GM19452 (cell line): ENCODE results near the gene ZFP57.

Experiments
- ATAC-seq: cut with Tn5 transposase; IDR thresholded peaks from one replicate; pipeline ENCODE4 v1.9.1; 2021; ENCODE audit not compliant: unreplicated experiment

ZFP57 gene

DNA sequence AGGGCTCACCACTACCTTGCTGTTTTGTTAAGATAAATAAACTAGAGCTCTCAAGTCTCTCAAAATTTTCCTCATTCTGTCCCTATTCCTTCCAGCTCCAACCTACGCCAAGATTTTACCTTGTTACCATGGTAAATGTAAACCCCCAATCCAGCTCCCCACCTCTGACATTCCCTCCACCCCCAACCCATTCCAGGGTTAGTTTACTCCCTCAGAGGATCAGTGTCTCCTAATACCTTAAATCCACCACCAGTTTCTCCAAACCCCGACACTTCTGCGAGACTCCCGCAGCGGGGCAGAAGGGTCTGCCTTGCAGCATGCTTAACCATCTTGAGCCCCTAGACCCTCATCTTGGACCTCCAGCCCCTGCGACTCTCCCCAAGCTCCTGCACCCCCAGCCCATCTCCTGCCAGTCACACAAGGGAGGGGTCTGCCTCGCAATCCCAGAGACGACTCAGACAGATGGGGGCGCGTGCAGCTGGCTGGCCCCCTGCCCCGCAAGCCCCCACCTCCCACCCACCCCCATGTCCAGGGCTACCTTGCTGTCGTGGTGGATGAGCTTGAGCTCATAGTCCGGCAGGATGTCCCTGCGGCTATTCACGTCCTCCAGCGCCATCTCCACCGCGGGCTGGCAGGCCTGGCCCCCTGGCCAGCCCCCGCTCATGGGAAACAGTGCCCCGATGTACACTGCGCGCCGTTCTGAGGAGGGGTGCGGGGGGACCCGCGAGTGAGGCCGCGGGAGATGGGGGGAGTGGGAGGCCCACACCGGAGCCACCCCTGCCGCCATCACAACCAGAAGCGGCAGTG, 53.8 kb downstream of the ZFP57 start:
- ATAC-seq = no peak

DNA sequence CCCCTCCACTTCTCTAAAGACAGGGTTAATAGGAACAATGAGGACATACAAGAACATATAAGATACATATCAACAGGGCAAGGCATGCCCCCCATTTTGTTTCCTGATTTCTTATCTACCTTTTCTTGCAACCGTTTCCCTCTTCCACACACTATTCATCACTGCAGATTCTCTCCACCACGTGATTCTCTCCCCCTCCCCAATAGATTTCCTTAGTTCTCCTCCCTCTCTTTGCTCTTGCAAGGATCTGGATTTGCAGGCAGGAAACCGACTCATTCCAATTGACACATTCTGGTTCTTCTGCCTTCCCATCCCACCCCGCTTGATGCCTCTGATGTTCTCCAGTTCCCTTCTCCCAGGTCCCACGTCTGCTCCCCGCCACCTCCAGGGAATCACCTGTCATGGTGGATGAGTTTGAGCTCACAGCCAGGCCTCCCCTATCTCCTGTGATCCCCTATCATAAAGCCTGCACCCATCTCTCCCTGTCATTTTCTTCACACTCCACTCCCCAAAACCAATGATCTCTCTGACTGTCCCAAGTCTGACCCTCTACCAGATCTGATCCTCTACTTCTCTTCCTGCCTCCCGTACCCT, 55.5 kb downstream of the ZFP57 start:
- ATAC-seq = no peak

DNA sequence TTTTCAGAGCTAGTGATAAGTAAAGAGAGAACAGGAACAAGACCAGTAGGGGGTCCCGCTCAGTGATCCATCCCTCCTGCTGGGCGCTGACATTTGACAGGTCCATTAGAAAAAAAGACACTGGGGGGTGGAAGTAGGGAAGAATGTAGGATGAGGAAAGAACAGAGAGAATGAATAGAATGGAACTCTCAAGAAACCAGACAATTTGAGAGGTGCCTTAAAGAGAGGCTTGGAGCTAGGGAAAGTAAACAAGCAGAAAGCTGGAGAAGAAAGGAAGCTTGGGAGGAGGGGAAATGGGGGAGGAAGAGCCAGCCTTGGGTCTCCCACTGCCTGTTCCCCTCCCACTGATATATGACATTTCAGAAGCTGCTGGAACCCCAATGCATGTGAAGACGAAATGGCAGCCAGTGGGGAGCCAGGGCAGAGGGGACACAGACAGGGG, 56.4 kb downstream of the ZFP57 start:
- ATAC-seq = no peak
